ENCODE results near the gene ARPC1A. TPM values are rescaled to one million over a fixed set of nuclear protein-coding genes. Genes with fewer than 3 reads are reported as not detected.
A peak's percentile ranks its signal among the peaks of the same experiment; 100 is the strongest.
"Not testable (repeated sequence)": the region's sequence is repeated elsewhere in the genome, so short reads cannot be mapped to it uniquely, and the experiment has no call there.

The ARPC1A gene
- total RNA-seq, 1 donor from 2014 or later: 131 TPM

DNA sequence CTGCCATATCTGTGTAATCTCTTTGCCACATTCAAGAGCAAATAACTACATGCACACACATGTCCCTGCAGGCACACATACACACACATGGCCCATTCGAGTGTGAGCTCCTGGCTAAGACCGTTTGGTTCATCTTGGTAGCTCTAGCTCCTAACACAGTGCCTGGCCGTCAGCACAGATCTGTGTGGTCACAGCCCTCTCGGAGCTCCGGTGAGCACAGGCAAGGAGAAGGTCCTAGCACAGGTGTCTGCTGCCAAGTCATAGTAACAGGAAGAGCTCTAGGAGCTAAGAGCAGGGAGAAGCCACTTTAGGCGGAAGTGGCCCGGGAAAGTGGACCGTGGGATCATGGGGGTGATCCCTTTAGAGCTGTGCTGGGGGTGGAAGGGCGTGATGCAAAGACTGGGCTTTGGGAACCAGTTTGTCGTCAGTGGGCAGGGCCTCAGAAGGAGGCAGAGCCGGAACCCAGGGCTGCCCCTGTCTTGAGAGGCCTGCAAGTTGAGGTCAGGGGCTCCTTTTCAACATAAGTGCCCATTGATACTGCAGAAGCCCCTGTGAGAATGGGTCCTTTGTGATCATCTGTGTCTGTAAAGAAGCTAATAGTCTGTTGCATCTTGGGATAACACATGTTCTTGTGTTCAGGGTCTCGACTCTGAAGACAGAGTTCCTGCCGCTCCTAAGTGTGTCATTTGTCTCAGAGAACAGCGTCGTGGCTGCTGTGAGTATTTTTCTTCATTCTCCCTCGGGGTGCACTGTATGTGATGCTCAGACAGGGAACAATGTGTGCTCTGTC lies 32.2 kb downstream of the ARPC1A start:
- Histone ChIP-seq H3K27ac (replicated peaks) (peak overlapping the region; percentile 22), H3K4me3 (no peak overlapping the region), H3K36me3 (peaks cover 100% of the 10 kb centered on the region), H3K27me3 (ENCODE audit: low read depth) (no peaks in the 10 kb centered on the region), H3K4me1 (no peaks in the 10 kb centered on the region), H3K9me3 (replicated peaks) (no peaks in the 10 kb centered on the region)
- TF ChIP-seq, protein P1, sequence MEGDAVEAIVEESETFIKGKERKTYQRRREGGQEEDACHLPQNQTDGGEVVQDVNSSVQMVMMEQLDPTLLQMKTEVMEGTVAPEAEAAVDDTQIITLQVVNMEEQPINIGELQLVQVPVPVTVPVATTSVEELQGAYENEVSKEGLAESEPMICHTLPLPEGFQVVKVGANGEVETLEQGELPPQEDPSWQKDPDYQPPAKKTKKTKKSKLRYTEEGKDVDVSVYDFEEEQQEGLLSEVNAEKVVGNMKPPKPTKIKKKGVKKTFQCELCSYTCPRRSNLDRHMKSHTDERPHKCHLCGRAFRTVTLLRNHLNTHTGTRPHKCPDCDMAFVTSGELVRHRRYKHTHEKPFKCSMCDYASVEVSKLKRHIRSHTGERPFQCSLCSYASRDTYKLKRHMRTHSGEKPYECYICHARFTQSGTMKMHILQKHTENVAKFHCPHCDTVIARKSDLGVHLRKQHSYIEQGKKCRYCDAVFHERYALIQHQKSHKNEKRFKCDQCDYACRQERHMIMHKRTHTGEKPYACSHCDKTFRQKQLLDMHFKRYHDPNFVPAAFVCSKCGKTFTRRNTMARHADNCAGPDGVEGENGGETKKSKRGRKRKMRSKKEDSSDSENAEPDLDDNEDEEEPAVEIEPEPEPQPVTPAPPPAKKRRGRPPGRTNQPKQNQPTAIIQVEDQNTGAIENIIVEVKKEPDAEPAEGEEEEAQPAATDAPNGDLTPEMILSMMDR (IDR thresholded peaks at IDR 0.05; ENCODE audit: borderline replicate concordance): no peak
- DNase-seq: no peak
- intact Hi-C loops (cut with micrococcal nuclease): no loop called here

DNA sequence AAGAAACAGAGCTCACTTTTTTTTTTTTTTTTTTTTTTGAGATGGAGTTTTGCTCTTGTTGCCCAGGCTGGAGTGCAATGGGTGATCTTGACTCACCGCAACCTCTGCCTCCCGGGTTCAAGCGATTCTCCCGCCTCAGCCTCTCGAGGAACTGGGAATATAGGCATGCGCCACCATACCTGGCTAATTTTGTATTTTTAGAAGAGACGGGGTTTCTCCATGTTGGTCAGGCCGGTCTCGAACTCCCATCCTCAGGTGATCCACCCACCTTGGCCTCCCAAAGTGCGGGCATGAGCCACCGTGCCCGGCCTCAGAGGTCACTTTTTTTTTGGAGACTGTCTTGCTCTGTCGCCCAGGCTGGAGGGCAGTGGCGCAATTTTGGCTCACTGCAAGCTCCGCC lies 32.8 kb downstream of the ARPC1A start:
- H3K27me3 ChIP-seq (ENCODE audit: low read depth); H3K9me3 ChIP-seq (replicated peaks); H3K4me1 ChIP-seq; DNase-seq; intact Hi-C loops (cut with micrococcal nuclease); H3K27ac ChIP-seq (replicated peaks); H3K4me3 ChIP-seq: not testable (repeated sequence)
- H3K36me3 ChIP-seq: peaks cover 100% of the 10 kb centered on the region

DNA sequence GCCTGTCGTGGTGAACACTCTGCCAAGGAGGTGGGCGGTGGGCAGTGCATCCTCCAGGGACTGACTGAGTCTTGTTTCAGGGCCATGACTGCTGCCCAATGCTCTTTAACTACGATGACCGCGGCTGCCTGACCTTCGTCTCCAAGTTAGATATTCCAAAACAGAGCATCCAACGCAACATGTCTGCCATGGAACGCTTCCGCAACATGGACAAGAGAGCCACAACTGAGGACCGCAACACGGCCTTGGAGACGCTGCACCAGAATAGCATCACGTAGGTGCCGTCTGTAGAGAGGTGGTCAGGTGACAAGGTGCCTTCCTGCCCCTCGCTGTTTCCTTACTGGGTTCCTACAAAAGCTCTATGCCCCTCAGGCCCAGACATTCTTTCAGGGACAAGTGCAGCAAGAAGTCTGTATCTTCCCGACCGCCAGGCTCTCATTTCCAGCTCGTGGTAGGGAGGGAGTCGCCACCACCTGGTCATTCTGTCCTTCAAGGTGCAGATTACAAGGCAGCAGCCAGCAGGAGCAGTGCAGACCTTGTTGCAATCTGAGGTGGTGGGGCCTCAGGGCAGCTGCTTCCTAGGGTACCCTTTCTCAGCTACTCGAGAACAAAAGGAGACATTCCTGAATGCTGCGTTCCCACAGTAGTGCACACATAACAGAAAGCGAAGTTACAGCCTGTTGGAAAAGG lies 33.9 kb downstream of the ARPC1A start:
- no peak overlapping the region for H3K27ac ChIP-seq (replicated peaks)
- TF ChIP-seq, protein P1 (IDR thresholded peaks at IDR 0.05; ENCODE audit: borderline replicate concordance): no peak
- H3K36me3 ChIP-seq: peaks cover 100% of the 10 kb centered on the region
- intact Hi-C loops (cut with micrococcal nuclease): no loop called here
- no peak overlapping the region for H3K4me3 ChIP-seq
- no peaks in the 10 kb centered on the region for H3K27me3 ChIP-seq (ENCODE audit: low read depth)
- no peak for DNase-seq
- no peaks in the 10 kb centered on the region for H3K9me3 ChIP-seq (replicated peaks)
- H3K4me1 ChIP-seq: no peaks in the 10 kb centered on the region

DNA sequence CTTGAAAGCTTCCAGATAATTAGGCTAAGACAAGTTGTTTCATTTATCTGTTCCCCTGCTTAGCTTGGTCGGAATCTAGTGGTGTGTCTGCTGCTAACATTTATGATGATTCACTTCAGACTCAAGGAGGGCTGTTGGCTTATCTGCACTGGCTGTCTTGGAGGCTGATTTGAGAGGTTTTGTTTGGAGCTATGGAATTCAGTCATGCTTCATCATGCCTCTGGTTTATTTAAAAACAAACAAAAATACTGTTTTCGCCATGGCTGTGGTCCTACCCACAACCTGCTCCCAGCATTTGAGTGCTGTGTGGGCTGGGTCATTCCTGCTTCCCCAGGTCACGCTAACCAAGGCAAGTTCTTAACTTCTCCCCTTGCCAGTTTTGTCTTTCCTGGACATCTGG lies 37.1 kb downstream of the ARPC1A start:
- Histone ChIP-seq H3K9me3 (replicated peaks) (no peaks in the 10 kb centered on the region), H3K27me3 (ENCODE audit: low read depth) (no peaks in the 10 kb centered on the region), H3K4me1 (no peaks in the 10 kb centered on the region), H3K4me3 (no peak overlapping the region), H3K27ac (replicated peaks) (no peak overlapping the region), H3K36me3 (peaks cover 97% of the 10 kb centered on the region)
- intact Hi-C loops (cut with micrococcal nuclease): no loop called here
- no peak for DNase-seq
- TF ChIP-seq, protein P1 (IDR thresholded peaks at IDR 0.05; ENCODE audit: borderline replicate concordance): no peak

DNA sequence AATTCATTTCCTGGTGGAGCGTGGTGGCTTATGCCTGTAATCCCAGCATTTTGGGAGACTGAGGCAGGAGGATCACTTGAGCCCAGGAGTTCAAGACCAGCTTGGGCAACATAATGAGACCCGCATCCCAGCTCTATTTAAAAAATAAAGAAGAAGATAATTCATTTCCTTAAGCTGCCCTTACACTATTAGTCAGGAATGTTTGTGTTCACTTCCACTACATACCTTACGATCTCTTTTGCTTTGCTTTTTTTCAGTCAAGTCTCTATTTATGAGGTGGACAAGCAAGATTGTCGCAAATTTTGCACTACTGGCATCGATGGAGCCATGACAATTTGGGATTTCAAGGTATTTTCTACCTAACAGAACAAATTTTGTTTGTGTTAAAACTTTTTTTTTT lies 37.6 kb downstream of the ARPC1A start:
- H3K36me3 ChIP-seq: peaks cover 93% of the 10 kb centered on the region
- no peak overlapping the region for H3K4me3 ChIP-seq
- no peak for DNase-seq
- TF ChIP-seq, protein P1 (IDR thresholded peaks at IDR 0.05; ENCODE audit: borderline replicate concordance): no peak
- H3K27me3 ChIP-seq (ENCODE audit: low read depth): no peaks in the 10 kb centered on the region
- no peak overlapping the region for H3K27ac ChIP-seq (replicated peaks)
- no peaks in the 10 kb centered on the region for H3K4me1 ChIP-seq
- H3K9me3 ChIP-seq (replicated peaks): no peaks in the 10 kb centered on the region
- intact Hi-C loops (cut with micrococcal nuclease): no loop called here
